Esophagus squamous epithelium (tissue), 5 donors: ENCODE data around the gene GARNL3. TPM values are rescaled to one million over a fixed set of nuclear protein-coding genes. Genes with fewer than 3 reads are reported as not detected.
A peak's percentile ranks its signal among the peaks of the same experiment; 100 is the strongest.

ENCODE experiments used
- DNase-seq: peaks from one replicate; lab custom pipeline; 2025; lab: John Stamatoyannopoulos, UW
- H3K27ac ChIP-seq, 4 donors: fragments of 200-600 bp; sonication (generic); one replicate each; pipeline ENCODE4 v1.5.1; 2016 to 2019; ENCODE audit warnings: mild to moderate bottlenecking in 1 of 4
- H3K27me3 ChIP-seq, 4 donors: fragments of 200-600 bp; sonication (generic); 1 replicate in 3 of 4; 2 replicates in 1 of 4; pipeline versions ENCODE4 v1.5.1 to v1.6.0; 2017 to 2021; ENCODE audit warnings: antibody characterized with exemption in 1 of 4
- H3K36me3 ChIP-seq, 3 donors: fragments of 200-600 bp; sonication (generic); one replicate each; pipeline ENCODE4 v1.5.1; 2016 to 2019
- H3K4me1 ChIP-seq, 3 donors: fragments of 200-600 bp; sonication (generic); one replicate each; pipeline ENCODE4 v1.5.1; 2017 to 2019
- H3K4me3 ChIP-seq, 4 donors: fragments of 200-600 bp; sonication (generic); 1 replicate in 3 of 4; 2 replicates in 1 of 4; pipeline ENCODE4 v1.5.1; 2016 to 2019; ENCODE audit warnings: mild to moderate bottlenecking in 2 of 4, moderate library complexity in 1 of 4
- H3K9me3 ChIP-seq, 3 donors: fragments of 200-600 bp; sonication (generic); one replicate each; pipeline ENCODE4 v1.5.1; 2016 to 2019
- CTCF ChIP-seq, 6 experiments: fragments of 450-650 bp in 4 of 6; fragments of 200-600 bp in 2 of 6; sonication (generic) in 2 of 6; IDR thresholded peaks; one replicate each; pipeline ENCODE4 v1.5.1; 2016 to 2019; ENCODE audit warnings: antibody characterized with exemption in 6 of 6, mild to moderate bottlenecking in 4 of 6, moderate library complexity in 4 of 6
- POLR2A ChIP-seq, 4 donors: fragments of 450-650 bp; IDR thresholded peaks; one replicate each; pipeline ENCODE4 v1.6.1; 2017; ENCODE audit warnings: antibody characterized with exemption in 4 of 4, mild to moderate bottlenecking in 4 of 4, moderate library complexity in 3 of 4
- WGBS, 2 donors: methylation state at CpG; one replicate each; pipeline ENCODE4 v1.1.5; 2018; 5-methylcytosine and 5-hydroxymethylcytosine counted together
- intact Hi-C: fragments of 100-400 bp; cut with DNase I; formaldehyde crosslinking; loops from one replicate; pipeline ENCODE4 v1.15.0; 2022
- total RNA-seq, 4 donors: library from RNA; depleted of rRNA; stranded (reverse); fragments of >200 nt; gene quantifications; one replicate each; pipeline ENCODE4 v1.1.0, GENCODE V29; 2016
- donor health status: DM: yes; HTN: yes; CAD: no.

GARNL3 gene
- total RNA-seq, 4 donors from 2014 or later = 1.1 to 22.9 (median 8.2) TPM

- no peak for DNase-seq
- peaks cover 0 to 27% (median under 1%) of the 10 kb centered on the region in 3 donors for H3K4me1 ChIP-seq
- H3K27me3 ChIP-seq = no peaks in the 10 kb centered on the region
- WGBS, 2 donors = 83% methylated on average over 1 of the region's 10 CpGs; no CpG with 5 or more reads in 1 of the 2 donors
- no peak for TF ChIP-seq POLR2A (IDR thresholded peaks at IDR 0.05)
- H3K36me3 ChIP-seq = no peaks in the 10 kb centered on the region
- no peaks in the 10 kb centered on the region for H3K9me3 ChIP-seq
- intact Hi-C loops = no loop called here
- no peak overlapping the region for H3K27ac ChIP-seq
- H3K4me3 ChIP-seq = no peak overlapping the region
Observed at GRCh38 chr9:127218818-127219217, 45.8 kb upstream of the GARNL3 start.

GRCh38 chr9:127219520-127219919 is 45.1 kb upstream of the GARNL3 start:
- WGBS, 2 donors = 60 to 67% methylated on average over 1 of the region's 6 CpGs
- no peaks in the 10 kb centered on the region for H3K36me3 ChIP-seq
- no peaks in the 10 kb centered on the region for H3K27me3 ChIP-seq
- DNase-seq = no peak
- peaks cover 1 to 32% (median 7%) of the 10 kb centered on the region in 3 donors for H3K4me1 ChIP-seq
- TF ChIP-seq CTCF (IDR thresholded peaks at IDR 0.05) (no peak), POLR2A (IDR thresholded peaks at IDR 0.05) (no peak)
- intact Hi-C loops = no loop called here
- H3K9me3 ChIP-seq = no peaks in the 10 kb centered on the region
- H3K4me3 ChIP-seq = no peak overlapping the region
- H3K27ac ChIP-seq = peak overlapping the region in 1 of 4 donors; percentile 2

- Histone ChIP-seq H3K27ac (no peak overlapping the region), H3K27me3 (no peaks in the 10 kb centered on the region), H3K4me1 (peaks cover 13 to 28% (median 13%) of the 10 kb centered on the region in 3 donors), H3K36me3 (no peaks in the 10 kb centered on the region), H3K9me3 (no peaks in the 10 kb centered on the region), H3K4me3 (no peak overlapping the region)
- intact Hi-C loops = loop anchor here (10.0 kb wide), 1 partner anchor 173 kb away; the partner anchor contains the start of gene SLC2A8
- no peak for TF ChIP-seq POLR2A (IDR thresholded peaks at IDR 0.05)
- no peak for TF ChIP-seq CTCF (IDR thresholded peaks at IDR 0.05)
- 51 to 57% methylated on average over 2 of the region's 2 CpGs for WGBS, 2 donors
- no peak for DNase-seq
Observed at GRCh38 chr9:127221695-127222094, 42.9 kb upstream of the GARNL3 start.

GRCh38 chr9:127222388-127223095 is 42.0 kb upstream of the GARNL3 start:
- WGBS, 2 donors = 82 to 86% methylated on average over 14 to 15 of the region's 15 CpGs
- intact Hi-C loops = loop anchor here (10.0 kb wide), 1 partner anchor 172 kb away; the partner anchor contains the start of gene SLC2A8

GRCh38 chr9:127223266-127223665 is 41.3 kb upstream of the GARNL3 start:
- H3K27ac ChIP-seq = peak overlapping the region in 1 of 4 donors; percentile 90
- 39 to 43% methylated on average over 4 of the region's 4 CpGs for WGBS, 2 donors
- H3K36me3 ChIP-seq = no peaks in the 10 kb centered on the region
- H3K4me1 ChIP-seq = peaks cover 13 to 27% (median 13%) of the 10 kb centered on the region in 3 donors
- DNase-seq = no peak
- TF ChIP-seq POLR2A (IDR thresholded peaks at IDR 0.05) (no peak), CTCF (IDR thresholded peaks at IDR 0.05) (no peak)
- intact Hi-C loops = loop anchor here (10.0 kb wide), 1 partner anchor 172 kb away; the partner anchor contains the start of gene SLC2A8
- H3K4me3 ChIP-seq = no peak overlapping the region
- H3K27me3 ChIP-seq = no peaks in the 10 kb centered on the region
- H3K9me3 ChIP-seq = no peaks in the 10 kb centered on the region

More at GRCh38 chr9:127222388-127223095, 42.0 kb upstream of the GARNL3 start:
- H3K27me3 ChIP-seq = no peaks in the 10 kb centered on the region
- DNase-seq = no peak
- H3K9me3 ChIP-seq = no peaks in the 10 kb centered on the region
- no peaks in the 10 kb centered on the region for H3K36me3 ChIP-seq
- no peak overlapping the region for H3K27ac ChIP-seq
- no peak for TF ChIP-seq POLR2A (IDR thresholded peaks at IDR 0.05)
- TF ChIP-seq CTCF (IDR thresholded peaks at IDR 0.05) = no peak
- H3K4me1 ChIP-seq = peaks cover 13 to 27% (median 13%) of the 10 kb centered on the region in 3 donors
- H3K4me3 ChIP-seq = no peak overlapping the region
